ENCODE results near the gene CLIC5.

GRCh38 chr6:46046558-46047174 is 31.0 kb upstream of the CLIC5 start:
- TF ChIP-seq CTCF (IDR thresholded peaks at IDR 0.05 in 4 of 5, conservative IDR thresholded peaks at IDR 0.05 in 1 of 5), result no peak
- no peak for TF ChIP-seq POLR2A (IDR thresholded peaks at IDR 0.05)
